Stimulated activated CD4-positive, alpha-beta T cell treated with anti-CD3 and anti-CD28 coated beads, TNF-alpha, amount 100 ng/mL, for 24 hours (primary cell): ENCODE measurements around the gene KIF5A.
"Not testable (repeated sequence)": the region's sequence is repeated elsewhere in the genome, so short reads cannot be mapped to it uniquely, and the experiment has no call there.

Source experiments
- DNase-seq, 3 experiments: peaks; one replicate each; pipeline ENCODE4 v3.0.0-alpha.2; 2020; ENCODE audit warnings: low read depth in 3 of 3

The KIF5A gene

DNA sequence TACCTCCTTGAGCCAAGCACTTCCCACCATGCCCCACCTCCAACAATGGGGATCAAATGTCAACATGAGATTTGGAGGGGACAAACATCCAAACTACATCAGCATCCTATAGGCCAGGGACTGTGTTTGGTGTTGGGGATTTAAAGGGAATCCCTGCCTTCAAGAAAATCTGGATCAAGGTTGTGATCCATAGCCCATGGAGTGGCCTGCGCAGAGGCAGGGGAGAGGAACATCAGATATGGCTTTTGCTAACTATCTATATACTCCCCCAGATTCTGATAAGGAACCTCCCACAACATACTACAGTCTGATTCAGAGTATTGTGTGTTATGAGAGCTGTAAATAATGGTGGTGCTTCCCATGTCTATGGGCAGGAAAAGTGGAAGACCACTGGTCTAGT is 5.1 kb downstream of the KIF5A start:
- no peak for DNase-seq

DNA sequence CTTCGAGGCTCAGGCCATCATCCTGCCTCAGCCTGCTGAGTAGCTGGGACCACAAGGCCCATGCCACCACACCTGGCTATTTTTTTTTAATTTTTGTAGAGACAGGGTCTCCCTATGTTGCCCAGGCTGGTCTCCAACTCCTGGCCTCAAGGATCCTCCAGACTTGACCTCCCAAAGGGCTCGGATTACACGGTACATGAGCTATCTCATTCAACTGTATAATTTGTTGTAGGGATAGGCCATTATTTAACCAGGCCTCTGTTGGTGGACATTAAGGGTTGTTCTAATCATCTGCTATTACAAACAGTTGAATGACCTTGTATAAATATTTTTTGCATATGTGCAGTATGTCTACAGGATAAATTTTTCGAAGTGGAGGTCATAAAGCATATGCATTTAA is 9.0 kb downstream of the KIF5A start:
- no peak for DNase-seq

DNA sequence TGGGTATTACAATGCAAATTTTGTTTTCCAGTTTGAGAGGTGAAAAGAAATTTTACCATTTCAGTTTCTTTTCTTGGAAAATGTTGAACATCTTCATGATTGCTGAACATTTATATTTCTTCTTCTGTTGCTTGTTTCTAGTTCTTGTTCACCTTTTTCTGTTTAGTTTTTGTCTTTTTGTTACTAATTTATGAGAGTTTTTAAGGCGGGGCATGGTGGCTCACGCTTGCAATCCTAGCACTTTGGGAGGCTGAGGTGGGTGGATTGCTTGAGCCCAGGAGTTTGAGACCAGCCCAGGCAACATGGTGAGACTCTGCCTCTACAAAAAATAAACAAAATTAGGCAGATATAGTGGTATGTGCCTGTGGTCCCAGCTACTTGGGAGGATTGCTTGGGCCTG is 10.7 kb downstream of the KIF5A start:
- no peak for DNase-seq

DNA sequence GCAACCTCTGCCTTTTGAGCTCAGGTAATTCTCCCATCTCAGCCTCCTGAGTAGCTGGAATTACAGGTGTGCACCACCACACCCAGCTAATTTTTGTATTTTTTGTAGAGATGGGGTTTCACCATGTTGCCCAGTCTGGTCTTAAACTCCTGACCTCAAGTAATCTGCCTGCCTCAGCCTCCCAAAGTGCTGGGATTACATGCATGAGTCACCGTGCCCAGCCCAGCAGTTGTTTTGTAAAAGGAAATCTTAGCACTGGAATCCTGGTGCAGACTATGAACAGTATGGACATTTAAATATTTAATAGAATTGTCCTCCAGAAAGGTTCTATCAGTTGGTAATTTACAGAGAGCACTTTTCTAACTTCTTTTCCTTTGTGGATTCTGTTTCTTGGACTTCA is 11.3 kb downstream of the KIF5A start:
- not testable (repeated sequence) for DNase-seq

DNA sequence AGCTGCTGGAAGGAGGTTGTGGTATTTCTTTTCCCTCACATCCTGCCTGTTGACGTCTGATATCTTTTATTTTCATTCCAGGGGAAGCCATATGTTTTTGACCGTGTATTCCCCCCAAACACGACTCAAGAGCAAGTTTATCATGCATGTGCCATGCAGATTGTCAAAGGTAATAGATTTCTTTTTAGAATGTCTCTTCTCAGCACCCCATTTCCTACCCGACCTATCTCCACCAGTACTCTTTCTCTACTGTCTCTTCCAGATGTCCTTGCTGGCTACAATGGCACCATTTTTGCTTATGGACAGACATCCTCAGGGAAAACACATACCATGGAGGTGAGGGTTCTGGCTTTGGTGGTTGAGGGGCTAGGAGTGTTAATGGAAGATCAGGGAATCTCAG is 13.5 kb downstream of the KIF5A start:
- DNase-seq: no peak

DNA sequence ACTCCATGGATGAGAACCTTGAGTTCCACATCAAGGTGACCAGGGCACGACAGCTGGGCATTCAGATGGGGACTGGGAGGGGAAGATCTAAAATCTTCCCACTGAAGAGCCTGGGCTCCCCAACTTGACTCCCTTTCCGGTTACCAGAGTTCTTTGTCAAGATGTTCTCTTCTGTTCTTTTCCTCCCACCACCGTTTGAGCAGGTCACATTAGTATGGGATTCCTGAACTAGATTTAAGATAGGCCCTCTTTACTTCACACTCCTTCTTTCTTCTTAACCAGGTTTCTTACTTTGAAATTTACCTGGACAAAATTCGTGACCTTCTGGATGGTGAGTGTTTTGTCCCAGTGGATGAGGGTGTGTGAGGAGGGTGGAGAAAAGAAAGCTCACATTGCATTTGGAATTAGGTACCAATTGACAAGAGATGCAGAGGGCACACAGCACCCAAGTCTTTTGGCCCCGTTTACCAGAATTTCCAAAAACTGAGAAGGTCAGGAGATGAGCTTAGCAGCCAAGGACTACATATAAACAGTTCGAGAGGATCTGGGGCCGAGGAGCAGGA is 14.4 kb downstream of the KIF5A start:
- DNase-seq: no peak

DNA sequence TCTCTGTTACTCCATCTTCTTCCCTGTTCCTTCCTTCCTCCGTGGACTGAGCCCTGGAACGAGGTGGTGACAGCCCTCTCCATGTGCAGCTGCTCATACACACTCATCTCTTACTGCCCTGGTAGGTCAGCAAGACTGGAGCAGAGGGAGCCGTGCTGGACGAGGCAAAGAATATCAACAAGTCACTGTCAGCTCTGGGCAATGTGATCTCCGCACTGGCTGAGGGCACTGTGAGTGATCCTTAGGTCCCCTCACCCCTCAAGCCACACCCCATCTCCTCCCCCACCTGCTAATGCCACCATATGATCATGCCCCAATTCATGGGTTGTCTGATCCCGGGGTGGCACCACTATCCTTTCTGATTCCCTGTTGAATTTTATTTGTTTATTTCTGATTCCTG is 19.0 kb downstream of the KIF5A start:
- no peak for DNase-seq

DNA sequence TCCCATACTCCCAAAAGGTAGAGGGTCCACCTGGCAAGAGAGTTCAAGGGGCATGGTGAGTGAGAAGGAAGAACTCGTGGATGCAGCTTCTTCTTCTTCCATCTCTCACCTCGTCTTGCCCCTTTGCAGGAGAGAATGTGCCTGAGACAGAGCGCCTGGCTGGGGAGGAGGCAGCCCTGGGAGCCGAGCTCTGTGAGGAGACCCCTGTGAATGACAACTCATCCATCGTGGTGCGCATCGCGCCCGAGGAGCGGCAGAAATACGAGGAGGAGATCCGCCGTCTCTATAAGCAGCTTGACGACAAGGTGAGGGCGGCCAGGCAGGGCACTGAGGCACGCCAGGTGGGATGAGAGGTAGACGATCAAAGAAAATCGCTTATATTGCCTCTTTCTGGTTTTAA is 20.0 kb downstream of the KIF5A start:
- no peak for DNase-seq

DNA sequence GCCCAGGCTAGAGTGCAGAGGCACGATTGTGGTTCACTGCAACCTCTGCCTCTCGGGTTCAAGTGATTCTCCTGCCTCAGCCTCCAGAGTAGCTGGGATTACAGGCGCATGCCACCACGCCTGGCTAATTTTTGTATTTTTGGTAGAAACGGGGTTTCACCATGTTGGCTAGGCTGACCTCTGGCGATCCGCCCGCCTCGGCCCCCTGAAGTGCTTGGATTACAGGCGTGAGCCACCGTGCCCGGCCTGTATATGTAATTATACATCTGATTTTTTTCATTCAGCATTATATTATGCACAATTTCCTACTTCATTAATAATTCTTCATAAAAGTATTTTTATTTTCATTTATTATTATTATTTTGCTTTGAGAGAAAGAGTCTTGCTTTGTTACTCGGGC is 20.6 kb downstream of the KIF5A start:
- not testable (repeated sequence) for DNase-seq

DNA sequence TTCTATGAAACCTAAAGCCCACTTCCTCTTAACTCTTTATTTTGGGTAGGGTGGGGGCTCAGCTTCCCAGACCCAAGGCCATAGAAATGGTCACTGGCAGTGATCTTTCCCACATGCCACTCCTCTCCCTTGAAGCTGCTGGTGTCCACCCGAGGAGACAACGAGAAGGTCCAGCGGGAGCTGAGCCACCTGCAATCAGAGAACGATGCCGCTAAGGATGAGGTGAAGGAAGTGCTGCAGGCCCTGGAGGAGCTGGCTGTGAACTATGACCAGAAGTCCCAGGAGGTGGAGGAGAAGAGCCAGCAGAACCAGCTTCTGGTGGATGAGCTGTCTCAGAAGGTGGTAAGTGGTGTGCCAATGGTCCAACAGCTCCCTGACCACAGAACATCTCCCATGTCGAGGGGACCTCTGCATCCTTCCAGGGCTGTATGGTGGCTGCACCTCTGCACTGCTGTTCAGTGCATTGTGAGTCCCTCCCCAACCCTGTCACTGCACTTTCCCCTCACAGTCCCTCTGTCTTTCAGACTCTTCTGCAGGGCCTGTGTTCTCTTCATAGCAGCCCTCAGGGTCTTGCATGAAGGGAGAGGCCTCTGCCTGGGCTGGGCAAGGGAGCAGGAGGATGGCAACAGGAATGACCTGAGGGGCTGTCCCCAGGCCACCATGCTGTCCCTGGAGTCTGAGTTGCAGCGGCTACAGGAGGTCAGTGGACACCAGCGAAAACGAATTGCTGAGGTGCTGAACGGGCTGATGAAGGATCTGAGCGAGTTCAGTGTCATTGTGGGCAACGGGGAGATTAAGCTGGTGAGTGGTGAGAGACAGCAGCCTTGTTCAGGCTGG is 22.3 kb downstream of the KIF5A start:
- no peak for DNase-seq

DNA sequence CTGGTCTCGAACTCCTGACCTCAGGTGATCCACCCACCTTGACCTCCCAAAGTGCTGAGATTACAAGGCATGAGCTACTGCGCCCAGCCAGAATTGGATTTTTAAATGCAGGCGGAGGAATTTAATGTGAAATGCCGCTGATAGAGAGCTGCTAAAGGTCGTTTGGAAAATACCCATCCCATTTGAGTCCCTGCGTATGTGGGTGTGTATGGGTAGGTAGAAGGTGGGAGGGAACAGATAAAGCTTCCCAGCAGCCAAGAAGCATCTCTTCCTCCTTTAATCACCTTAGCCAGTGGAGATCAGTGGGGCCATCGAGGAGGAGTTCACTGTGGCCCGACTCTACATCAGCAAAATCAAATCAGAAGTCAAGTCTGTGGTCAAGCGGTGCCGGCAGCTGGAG is 25.0 kb downstream of the KIF5A start:
- no peak for DNase-seq

DNA sequence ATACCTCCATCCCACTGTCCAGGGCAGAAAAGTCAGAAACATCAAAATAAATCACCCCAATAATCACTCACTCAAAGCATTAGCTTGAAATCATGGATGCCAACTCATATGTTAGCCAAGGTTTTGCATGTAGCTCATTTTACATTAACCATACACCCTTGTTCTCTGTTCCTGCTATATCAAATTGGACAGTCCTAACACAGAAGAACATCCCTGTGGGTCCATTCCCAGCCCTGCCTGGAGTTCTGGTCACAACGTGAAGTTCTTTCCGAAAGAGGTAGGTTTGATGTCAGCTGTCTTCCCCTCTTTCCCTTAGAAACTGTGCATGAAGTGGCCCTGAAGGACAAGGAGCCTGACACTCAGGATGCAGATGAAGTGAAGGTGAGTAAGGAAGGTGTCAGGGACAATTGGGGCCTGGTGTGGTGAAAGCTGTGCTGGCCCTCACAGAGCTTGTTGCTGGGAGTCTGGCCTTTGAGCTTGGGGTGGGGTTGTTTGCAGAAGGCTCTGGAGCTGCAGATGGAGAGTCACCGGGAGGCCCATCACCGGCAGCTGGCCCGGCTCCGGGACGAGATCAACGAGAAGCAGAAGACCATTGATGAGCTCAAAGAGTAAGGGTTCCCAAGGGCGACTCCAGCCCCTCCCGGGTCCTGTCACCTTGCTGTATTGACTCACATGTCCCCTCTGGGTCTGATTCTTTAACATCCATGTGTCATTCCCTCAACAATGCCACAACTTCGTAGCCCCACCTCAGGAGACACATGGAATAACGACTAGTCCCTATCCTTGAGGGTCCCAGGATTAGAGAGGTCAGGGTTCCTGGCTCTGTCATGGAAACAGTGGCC is 26.1 kb downstream of the KIF5A start:
- DNase-seq: no peak

DNA sequence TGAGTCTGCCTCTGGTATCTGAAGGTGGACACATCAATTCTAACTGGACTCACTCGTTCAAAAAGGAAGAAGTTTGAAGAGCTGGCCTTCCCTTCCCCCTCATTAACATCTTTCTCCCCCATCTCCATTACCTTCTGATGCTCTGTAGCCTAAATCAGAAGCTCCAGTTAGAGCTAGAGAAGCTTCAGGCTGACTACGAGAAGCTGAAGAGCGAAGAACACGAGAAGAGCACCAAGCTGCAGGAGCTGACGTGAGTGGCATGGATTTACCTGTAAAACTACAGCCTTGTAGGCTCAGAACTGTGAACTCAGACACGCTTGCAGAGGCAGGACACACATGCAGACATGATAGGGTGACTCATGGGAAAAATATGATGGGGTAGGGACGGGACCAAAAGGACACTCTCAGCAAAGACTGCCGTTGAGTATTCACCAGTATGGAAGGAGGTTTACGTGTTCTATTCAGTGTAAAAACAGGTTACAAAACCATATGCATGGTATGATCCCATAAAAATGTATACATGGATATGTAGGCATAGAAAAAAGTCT is 26.8 kb downstream of the KIF5A start:
- DNase-seq: no peak

DNA sequence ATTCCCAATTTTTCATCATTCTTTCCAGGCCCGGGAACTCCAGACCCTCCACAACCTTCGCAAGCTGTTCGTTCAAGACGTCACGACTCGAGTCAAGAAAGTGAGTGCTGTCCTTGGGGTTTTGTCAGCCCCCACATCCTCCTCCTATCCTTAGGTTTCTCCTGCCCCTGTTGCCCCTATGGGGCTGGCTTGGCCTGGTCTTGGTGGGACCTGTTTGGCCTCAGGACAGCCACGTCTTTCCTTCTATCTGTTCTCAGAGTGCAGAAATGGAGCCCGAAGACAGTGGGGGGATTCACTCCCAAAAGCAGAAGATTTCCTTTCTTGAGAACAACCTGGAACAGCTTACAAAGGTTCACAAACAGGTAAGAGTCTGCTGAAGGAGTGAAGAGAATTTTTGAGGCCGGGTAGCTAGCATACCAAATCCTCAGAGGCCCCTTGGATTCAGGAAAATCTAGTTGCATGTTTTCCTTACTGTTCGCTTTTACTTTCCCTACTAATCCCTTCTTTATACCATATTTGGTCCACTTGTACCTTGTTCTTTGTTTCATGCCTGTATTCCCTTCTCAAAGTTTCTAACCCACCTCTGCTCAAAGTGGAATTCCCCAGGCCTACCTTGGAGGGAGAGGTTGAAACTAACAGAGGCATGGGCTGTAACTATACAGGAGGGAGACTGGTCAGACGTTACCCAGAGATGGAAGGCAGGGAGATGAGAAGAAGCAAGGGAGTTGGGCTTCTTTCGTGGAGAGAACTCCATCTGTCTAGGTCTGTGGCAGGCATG is 28.3 kb downstream of the KIF5A start:
- DNase-seq: no peak

DNA sequence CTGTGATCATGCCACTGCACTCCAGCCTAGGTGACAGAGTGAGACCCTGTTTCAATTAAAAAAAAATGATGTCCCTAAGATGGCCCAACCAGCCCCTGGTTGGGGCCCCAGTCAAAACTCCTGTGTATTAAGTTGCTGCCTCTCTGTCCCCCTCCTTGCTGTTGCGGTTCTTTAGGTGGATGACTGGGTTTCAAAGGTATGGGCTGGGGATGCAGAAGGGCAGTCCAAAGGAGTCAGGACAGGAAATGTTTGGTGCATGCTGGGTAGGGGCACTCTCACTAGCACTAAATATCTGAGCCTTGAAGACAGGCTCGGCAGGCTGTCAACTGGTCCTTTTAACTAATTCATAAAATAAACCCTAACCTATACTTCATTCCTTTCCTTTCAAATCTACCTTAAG is 29.2 kb downstream of the KIF5A start:
- DNase-seq: no peak

DNA sequence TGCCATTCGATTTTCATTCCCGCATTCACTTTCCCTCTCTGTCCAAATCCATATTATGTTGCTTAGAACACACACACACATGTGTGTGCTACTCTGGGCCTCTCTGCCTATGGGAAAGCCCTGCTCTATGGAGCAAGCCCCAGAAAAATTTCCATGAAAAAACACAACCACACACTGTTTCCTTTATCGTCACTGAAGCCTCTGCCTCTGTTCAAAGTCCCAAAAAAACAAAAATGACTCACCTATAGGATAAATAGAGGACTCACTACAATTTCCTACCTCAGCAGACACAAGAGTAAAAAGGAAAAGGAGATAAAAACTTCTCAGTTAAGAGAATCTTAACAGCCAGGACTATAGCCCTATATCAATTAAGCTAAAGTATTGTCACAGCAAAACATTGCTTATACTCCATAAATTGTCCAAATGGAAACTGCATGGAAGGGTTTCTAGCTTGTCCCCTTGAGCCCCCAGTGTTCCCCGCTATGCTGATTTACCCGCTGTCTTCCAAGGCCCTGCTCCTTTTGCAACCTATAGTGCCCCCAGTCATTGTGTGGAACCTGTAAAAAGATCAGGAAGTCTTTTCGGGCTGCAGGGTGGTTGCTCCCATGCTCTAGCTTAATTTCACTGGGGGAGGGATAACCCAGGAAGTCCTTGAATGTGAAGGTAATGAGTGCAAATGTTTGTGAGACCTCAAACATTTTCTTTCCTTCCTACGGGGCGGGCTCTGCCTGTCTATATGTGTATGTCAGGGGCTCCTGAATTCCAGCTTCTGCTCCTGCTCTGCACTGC is 30.0 kb downstream of the KIF5A start:
- no peak for DNase-seq

DNA sequence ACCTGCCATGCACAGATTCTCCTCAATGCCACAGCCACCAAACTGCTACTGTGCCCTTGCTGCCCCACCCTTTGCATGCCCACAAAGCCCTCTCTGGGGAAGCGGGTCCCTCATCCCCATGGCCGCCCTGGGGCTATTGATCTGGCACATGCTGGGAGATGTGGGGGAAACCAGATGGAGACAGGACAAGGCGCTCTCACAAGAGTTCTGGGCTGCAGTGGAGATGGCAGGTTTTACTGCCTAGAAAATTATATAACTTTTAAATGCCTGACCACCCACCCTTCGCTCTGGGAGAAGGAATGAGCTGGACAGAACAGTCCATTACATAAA is 30.6 kb downstream of the KIF5A start:
- DNase-seq: no peak

DNA sequence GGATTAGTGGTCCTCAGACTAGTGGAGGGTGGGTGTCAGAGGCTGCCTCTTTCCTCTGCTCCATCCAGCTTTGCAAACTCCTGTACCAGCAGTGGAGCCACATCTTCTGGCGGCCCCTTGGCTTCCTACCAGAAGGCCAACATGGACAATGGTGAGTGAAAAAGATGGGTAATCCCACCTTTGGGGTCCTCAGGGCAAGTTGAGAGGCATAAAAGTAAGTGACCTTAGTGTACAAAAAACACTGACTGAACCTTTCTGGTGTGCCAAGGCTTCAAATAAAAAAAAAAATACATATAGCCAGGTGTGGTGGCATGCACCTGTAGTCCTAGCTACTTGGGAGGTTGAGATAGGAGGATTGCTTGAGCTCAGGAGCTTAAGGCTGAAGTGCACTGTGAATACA is 32.0 kb downstream of the KIF5A start:
- no peak for DNase-seq

DNA sequence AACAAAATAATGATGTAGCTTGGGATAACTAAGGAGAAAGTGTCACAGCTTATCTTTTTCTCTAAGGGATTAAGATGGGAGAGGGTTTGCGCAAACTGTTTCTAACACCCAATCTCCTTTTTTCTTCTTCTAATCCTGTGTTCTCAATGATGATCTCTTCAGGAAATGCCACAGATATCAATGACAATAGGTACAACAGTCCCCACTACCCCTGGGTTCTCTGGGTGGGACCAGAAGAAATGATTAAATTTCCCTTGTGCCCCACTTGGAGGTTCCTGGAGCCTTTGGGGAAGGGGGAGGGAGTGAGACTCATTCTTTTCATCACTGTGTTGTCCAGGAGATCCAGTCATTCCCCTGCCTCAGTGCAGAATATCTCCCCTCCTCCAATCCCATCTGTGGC is 32.6 kb downstream of the KIF5A start:
- no peak for DNase-seq

DNA sequence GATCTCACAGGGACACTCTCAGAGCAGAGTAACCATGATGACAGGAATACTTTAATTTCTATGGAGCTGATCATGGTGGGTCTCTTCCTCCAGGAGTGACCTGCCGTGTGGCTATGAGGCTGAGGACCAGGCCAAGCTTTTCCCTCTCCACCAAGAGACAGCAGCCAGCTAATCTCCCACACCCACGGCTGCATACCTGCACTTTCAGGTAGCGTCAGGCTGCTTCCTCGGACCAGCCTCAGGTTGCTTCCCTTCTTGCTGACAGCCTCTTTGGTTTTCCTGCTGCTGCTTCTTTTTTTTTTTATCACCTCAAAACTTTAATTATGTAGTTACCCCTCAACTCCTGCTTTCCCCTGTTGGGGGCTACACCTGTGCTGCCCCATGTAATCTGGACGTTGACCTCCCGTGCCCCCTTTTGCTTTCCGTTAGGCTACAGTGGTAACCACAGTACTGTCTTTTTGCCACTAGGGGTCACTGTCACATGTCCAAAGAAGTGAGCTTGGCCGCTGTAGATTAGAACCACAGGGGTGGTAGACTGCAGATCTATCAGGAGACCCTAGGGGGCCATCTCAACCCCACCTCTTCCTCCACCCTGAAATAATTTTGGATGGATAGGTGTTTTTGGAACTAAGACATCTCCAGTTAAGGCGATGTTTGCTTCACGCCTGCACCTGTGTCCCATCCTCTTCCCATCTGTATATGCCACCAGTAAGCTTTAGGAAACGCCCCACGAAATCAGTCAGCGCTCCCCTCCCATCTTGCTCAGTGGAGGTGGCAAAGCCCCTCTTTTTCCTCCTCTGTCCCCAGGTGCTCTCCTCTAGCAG is 33.4 kb downstream of the KIF5A start:
- DNase-seq: peak; percentile 43 to 60 (median 52)
